ENCODE results near the gene KLHL21.
"Not testable (repeated sequence)": the region's sequence is repeated elsewhere in the genome, so short reads cannot be mapped to it uniquely, and the experiment has no call there.

KLHL21 gene, protein sequence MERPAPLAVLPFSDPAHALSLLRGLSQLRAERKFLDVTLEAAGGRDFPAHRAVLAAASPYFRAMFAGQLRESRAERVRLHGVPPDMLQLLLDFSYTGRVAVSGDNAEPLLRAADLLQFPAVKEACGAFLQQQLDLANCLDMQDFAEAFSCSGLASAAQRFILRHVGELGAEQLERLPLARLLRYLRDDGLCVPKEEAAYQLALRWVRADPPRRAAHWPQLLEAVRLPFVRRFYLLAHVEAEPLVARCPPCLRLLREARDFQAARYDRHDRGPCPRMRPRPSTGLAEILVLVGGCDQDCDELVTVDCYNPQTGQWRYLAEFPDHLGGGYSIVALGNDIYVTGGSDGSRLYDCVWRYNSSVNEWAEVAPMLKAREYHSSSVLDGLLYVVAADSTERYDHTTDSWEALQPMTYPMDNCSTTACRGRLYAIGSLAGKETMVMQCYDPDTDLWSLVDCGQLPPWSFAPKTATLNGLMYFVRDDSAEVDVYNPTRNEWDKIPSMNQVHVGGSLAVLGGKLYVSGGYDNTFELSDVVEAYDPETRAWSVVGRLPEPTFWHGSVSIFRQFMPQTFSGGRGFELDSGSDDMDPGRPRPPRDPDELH

DNA sequence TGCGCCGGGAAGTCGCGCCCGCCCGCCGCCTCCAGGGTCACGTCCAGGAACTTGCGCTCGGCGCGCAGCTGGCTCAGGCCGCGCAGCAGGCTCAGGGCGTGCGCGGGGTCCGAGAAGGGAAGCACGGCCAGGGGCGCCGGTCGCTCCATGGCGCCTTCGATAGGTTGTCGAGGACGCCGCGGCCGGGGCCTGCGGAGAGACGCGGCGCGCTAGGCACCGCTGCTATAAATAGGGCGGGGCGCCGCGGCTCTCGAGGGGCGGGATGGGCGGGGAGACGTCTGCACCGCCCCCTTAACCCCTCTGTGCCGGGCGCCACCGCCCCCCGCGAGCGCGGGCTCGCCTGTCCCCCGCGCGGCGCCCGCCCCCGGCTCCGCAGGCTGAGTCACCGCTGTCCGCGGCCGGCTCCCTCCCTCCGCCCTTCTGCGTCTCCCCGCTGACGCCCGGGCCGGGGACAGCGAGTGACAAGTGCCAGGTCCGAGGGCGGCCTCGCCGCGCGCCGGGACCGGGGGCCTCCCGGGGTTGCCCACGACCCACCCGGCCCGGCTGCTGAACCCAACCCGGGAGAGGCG lies at the start of gene KLHL21:
Gene KLHL21 (minus strand): TSS at position 201 of the 569 bp plus-strand sequence. CDS start 52 bp downstream, at position 149.
- peak; percentile 92 for DNase-seq (ENCODE audit: low spot score)

GRCh38 chr1:6651909-6652308 lies 49.2 kb upstream of the KLHL21 start:
- no peak for DNase-seq (ENCODE audit: low spot score)

DNA sequence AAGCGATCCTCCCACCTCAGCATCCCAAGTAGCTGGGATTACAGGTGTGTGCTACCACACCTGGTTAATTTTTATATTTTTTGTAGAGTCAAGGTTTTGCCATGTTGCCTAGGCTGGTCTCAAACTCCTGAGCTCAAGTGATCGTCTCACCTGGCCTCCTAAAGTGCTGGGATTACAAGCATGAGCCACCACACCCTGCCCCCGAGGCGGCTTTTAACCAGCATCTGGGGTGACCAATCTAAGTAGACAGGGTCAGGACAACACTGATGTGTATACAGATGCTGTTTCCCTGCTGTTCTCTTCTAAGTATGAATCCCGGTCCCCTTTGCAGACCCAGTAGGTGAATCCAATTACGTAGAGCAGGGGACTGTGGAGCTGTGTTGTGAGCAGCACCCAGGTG lies 45.9 kb upstream of the KLHL21 start:
- no peak for DNase-seq (ENCODE audit: low spot score)

DNA sequence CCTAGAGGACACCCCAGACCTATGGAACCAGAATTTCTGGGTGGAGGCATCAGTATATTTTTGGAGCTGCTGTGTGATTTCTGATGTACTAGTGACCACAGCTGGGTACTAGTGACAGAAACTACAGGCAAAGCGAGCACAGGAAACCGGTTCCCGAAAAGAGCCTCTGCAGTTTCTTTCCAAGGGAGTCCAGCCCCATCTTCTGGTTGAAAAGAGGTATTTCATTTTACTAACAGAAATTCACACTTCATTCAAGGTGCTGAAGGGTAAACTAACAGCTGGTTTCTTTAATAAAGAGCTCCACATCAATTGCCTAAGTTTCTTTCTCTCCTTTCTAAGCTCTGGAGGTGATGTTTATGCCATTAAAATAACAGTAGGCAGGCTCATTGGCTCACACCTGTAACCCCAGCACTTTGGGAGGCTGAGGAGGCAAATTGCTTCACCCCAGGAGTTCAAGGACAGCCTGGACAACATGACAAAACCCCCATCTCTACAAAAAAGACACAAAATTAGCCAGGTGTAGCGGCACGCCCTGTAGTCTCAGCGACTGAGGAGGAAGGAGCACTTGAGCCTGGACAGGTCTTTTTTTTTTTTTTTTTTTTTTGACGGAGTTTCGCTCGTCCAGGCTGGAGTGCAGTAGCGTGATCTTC lies 44.0 kb upstream of the KLHL21 start:
- DNase-seq (ENCODE audit: low spot score), result peak; percentile 68

DNA sequence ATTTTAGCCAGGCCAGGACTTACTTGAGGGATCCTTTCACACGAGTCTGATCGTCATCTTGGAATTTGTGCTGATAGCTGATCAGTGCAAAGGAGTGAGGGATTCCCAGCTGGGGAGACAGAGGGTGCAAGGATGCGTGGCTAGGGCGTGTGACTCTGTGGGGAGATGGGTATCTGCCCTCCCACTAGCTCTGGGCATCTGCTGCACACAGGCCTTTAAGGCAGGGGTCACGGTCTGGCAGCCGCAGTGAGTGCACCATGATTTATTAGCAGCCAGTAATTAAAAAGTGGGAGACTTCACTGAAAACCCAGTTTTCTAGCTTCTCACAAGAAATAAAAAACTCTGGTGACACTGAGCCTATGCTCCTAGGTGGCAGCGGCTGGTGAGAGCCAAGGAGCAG lies 42.3 kb upstream of the KLHL21 start:
- no peak for DNase-seq (ENCODE audit: low spot score)

- not testable (repeated sequence) for DNase-seq (ENCODE audit: low spot score)
Measured at GRCh38 chr1:6640867-6641266, 38.2 kb upstream of the KLHL21 start.

- no peak for DNase-seq (ENCODE audit: low spot score)
Measured at GRCh38 chr1:6638226-6638625, 35.6 kb upstream of the KLHL21 start.

DNA sequence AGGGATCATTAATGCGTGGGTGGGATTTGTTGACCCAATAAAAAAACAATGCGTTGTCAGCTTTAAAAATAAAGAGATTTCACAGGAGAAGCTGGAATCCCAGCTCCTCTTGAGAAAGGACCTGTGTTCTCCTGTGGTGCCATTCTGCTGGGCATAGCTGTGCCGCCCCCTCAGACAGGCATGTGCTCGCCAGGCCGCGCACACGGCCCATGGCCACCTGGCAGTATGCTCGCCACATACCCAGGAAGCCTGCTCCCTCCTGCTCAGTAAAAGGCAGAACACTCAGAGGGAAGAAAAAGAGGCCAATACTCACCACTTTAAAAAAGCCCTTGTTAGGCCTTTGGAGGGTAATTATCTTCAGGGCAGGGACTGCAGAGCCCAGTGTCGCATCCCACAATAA lies 35.1 kb upstream of the KLHL21 start:
- DNase-seq (ENCODE audit: low spot score), result no peak

- DNase-seq (ENCODE audit: low spot score), result not testable (repeated sequence)
Measured at GRCh38 chr1:6636778-6637177, 34.1 kb upstream of the KLHL21 start.

- DNase-seq (ENCODE audit: low spot score), result no peak
Measured at GRCh38 chr1:6635910-6636760, 33.5 kb upstream of the KLHL21 start.

GRCh38 chr1:6635161-6635909 lies 32.7 kb upstream of the KLHL21 start:
- DNase-seq (ENCODE audit: low spot score), result no peak

DNA sequence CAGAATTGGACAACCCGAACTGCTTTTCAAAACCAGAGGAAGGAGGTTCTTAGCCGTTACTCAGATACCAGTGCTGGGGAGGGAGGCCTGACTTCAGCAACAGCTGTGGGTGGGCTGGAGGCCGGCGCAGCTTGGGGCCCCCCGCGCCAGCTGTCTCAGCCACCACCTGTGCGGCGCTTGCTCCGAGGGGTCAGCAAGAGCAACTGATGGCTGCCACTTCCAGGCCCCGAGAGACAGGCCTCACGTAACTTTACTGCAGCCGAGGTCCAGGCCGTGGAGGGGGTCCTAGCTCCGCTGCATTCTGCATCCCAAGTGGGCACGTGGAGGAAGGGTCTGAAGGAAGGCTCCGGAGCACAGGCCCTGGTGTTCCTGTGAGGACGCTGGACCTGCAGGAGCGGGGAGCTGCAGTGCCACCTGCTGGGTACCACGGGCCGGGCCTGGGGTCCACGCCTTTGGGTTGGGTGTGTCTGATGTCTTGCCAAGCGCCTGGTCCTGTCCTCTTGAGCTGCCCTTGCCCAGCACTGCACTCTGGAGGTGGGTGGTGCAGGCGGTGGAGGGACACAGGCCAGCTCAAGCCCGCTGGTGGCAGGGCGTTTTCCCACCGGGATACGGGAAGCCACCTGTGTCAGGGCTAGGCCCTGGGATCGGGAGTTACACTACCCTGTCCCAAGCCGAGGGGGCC lies 31.8 kb upstream of the KLHL21 start:
- DNase-seq (ENCODE audit: low spot score), result peak; percentile 40

DNA sequence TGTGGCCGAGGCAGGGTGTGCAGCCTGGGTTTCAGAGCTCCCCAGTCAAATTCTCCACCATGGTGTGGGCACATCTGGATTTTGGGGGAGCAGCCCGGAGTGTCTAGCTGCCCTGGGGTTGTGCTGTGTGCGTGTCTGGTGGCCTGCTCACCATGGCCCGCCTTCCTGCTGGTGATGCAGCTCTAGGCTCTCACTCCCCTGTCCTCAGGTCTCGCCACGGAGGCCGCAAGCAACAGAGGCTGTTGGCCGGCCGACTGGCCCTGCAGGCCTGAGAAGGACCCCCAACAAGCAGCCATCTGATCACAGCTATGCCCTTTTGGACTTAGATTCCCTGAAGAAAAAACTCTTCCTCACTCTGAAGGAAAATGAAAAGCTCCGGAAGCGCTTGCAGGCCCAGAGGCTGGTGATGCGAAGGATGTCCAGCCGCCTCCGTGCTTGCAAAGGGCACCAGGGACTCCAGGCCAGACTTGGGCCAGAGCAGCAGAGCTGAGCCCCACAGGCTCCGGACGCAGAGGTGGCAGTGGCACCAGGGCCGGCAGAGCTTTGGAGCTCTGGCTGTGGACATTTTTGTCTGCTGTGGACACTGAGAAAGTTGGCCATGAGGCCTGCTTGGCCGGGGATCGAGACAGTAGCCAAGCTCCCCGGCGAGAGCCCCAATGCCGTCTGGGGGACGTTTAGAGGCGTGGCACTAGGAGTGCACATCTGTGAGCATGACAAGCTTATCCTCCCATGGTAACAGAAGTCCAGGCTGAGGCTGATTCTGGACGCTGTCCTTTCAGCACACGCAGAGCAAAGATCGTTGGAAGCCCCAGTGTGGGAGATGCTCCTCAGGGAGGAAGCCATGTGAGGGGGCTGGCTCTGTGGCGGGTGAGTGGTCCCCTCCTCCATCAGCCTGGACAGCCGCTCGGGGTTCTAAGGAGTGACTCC lies 30.2 kb upstream of the KLHL21 start:
- DNase-seq (ENCODE audit: low spot score), result no peak

- DNase-seq (ENCODE audit: low spot score), result no peak
Measured at GRCh38 chr1:6631058-6631457, 28.4 kb upstream of the KLHL21 start.

GRCh38 chr1:6630027-6630426 lies 27.4 kb upstream of the KLHL21 start:
- no peak for DNase-seq (ENCODE audit: low spot score)

- DNase-seq (ENCODE audit: low spot score), result no peak
Measured at GRCh38 chr1:6628971-6629479, 26.4 kb upstream of the KLHL21 start.

DNA sequence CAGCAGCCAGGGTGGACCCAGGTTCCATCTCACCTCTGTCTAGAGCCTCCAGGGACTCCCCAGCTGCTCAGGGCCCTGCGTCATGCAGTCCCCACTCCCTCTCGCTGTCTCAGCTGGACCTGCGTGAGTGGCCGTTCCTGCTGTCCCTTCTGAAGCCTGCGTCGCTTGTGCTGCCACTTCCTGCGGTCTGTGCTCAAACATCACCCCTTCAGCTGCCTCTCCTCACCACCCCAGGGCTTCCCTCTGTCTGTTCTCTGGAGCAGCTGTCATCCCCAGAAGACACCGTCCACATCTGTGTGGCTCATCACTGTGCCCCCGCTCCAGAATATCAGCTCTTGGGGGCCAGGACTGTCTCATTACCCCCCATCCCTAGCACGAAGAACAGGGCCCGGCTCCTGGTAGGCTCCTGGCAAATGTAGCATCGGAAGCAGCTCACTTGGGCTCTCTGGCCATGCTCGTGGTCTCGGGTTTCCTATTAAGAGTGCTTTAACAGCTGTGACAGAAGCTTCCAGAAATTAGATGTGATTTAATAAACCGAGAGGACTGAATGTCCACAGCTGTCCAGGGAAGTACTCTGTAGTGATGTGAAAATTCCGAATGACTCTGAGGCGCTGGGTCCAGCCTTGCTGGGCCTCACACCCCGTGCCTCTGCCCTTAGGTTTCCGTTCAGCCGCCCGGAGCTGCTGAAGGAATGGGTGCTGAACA lies 25.3 kb upstream of the KLHL21 start:
- DNase-seq (ENCODE audit: low spot score), result no peak

DNA sequence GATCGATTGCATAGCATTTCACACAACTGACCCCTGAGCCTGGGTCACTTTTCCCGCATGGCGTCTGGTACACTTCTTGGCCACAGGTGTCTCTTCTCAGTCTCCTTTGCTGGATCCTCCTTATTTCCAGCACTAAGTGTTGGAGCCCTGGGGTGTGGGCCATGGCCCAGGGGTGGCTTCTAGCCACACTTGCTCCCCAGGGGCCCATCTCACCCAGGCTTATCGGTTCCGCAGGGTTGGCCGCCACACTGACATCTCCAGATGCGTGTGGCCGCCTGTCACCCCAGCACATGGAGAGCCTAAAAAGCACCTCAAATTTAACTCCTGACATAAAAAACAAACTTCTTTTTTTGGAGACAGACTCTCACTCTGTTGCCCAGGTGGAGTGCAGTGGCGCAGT lies 24.4 kb upstream of the KLHL21 start:
- DNase-seq (ENCODE audit: low spot score), result no peak
